ENCODE measurements around the gene CADPS.

The CADPS gene

DNA sequence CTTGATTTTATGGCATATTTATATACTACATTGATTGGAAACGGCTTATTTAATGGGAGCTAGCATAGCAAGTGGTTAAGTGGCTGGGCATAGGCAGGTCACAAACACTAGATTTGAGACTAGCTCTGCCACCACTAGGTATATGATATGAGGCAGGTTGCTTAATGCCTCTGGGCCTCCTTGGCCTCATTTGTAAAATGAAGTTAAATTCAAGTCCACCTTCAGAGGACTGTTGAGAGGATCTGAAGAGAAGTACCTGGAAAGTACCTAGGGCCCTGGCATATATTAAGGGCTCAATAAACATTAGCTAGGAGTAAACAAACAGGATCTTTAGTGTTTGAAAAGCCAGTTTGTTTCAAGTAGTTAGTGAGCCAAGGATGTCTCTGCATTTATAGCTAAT lies 335.5 kb downstream of the CADPS start:
- Histone ChIP-seq H4K20me1 (ENCODE audit: insufficient read depth, low read length, poor library complexity, severe bottlenecking) (no peaks in the 10 kb centered on the region), H3K4me2 (ENCODE audit: low read depth, low read length, poor library complexity, severe bottlenecking) (no peak overlapping the region), H3K9me2 (replicated peaks; ENCODE audit: low read depth, low read length) (no peaks in the 10 kb centered on the region), H3K4me1 (ENCODE audit: insufficient read depth, low read length, poor library complexity, severe bottlenecking) (no peaks in the 10 kb centered on the region), H2AFZ (ENCODE audit: low read length) (no peak overlapping the region), H3K36me3 (ENCODE audit: insufficient read depth, low read length) (no peaks in the 10 kb centered on the region), H3K27me3 (ENCODE audit: insufficient read depth, low read length, poor library complexity, severe bottlenecking) (no peaks in the 10 kb centered on the region), H3K9me3 (ENCODE audit: insufficient read depth, low read depth, low read length) (no peaks in the 10 kb centered on the region), H3F3A (ENCODE audit: low read depth) (no peaks in the 10 kb centered on the region), H3K4me3 (ENCODE audit: low read length, poor library complexity, severe bottlenecking) (no peak overlapping the region), H3K79me2 (ENCODE audit: insufficient read depth, low read length) (no peaks in the 10 kb centered on the region), H3K9ac (ENCODE audit: low read depth, low read length, poor library complexity, severe bottlenecking) (no peak overlapping the region)
- TF ChIP-seq EZH2phosphoT487 (IDR thresholded peaks at IDR 0.05; ENCODE audit: borderline replicate concordance): no peak
- TF ChIP-seq, protein P1, sequence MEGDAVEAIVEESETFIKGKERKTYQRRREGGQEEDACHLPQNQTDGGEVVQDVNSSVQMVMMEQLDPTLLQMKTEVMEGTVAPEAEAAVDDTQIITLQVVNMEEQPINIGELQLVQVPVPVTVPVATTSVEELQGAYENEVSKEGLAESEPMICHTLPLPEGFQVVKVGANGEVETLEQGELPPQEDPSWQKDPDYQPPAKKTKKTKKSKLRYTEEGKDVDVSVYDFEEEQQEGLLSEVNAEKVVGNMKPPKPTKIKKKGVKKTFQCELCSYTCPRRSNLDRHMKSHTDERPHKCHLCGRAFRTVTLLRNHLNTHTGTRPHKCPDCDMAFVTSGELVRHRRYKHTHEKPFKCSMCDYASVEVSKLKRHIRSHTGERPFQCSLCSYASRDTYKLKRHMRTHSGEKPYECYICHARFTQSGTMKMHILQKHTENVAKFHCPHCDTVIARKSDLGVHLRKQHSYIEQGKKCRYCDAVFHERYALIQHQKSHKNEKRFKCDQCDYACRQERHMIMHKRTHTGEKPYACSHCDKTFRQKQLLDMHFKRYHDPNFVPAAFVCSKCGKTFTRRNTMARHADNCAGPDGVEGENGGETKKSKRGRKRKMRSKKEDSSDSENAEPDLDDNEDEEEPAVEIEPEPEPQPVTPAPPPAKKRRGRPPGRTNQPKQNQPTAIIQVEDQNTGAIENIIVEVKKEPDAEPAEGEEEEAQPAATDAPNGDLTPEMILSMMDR (conservative IDR thresholded peaks at IDR 0.05; ENCODE audit: low read length): no peak

DNA sequence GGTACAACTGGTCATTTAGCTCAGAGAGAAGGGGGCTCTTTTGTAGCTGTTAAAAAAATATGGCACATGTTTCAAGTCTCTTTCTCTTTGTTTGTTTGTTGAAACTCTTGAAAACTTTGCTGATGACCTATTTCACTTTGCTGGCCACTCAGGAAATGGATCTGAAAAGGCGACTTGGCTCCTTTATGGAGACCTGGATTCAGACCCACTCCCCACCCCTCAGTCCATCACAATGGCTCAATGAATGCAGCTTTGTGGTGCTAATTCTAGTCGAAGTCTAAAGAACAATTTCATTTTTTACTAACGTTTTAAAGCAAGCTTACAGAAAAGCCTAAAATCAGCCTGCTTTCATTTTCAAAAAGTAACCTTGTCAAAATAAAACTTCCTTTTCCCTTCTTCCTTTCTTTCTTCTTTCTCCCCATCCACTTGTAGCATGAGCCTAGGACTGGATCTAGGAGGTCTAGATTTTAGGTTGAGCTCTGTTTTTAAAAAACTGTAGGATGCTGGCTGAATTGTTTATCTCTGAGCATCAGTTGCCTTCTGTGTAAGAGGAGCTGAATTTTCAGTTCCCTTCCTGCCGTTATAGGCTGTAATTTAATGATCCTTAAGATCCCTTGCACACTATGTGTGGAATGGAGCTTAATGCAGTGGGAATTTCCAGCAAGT lies 336.4 kb downstream of the CADPS start:
- H3K9me2 ChIP-seq (replicated peaks; ENCODE audit: low read depth, low read length): no peaks in the 10 kb centered on the region
- H3K4me2 ChIP-seq (ENCODE audit: low read depth, low read length, poor library complexity, severe bottlenecking): no peak overlapping the region
- H3K36me3 ChIP-seq (ENCODE audit: insufficient read depth, low read length): no peaks in the 10 kb centered on the region
- H3K9me3 ChIP-seq (ENCODE audit: insufficient read depth, low read depth, low read length): no peaks in the 10 kb centered on the region
- H3K4me1 ChIP-seq (ENCODE audit: insufficient read depth, low read length, poor library complexity, severe bottlenecking): no peaks in the 10 kb centered on the region
- H3K79me2 ChIP-seq (ENCODE audit: insufficient read depth, low read length): no peaks in the 10 kb centered on the region
- H2AFZ ChIP-seq (ENCODE audit: low read length): no peak overlapping the region
- H4K20me1 ChIP-seq (ENCODE audit: insufficient read depth, low read length, poor library complexity, severe bottlenecking): no peaks in the 10 kb centered on the region
- H3K4me3 ChIP-seq (ENCODE audit: low read length, poor library complexity, severe bottlenecking): no peak overlapping the region
- H3K9ac ChIP-seq (ENCODE audit: low read depth, low read length, poor library complexity, severe bottlenecking): no peak overlapping the region
- H3F3A ChIP-seq (ENCODE audit: low read depth): no peaks in the 10 kb centered on the region
- no peaks in the 10 kb centered on the region for H3K27me3 ChIP-seq (ENCODE audit: insufficient read depth, low read length, poor library complexity, severe bottlenecking)
- TF ChIP-seq EZH2phosphoT487 (IDR thresholded peaks at IDR 0.05; ENCODE audit: borderline replicate concordance): no peak
- TF ChIP-seq, protein P1 (conservative IDR thresholded peaks at IDR 0.05; ENCODE audit: low read length): no peak

DNA sequence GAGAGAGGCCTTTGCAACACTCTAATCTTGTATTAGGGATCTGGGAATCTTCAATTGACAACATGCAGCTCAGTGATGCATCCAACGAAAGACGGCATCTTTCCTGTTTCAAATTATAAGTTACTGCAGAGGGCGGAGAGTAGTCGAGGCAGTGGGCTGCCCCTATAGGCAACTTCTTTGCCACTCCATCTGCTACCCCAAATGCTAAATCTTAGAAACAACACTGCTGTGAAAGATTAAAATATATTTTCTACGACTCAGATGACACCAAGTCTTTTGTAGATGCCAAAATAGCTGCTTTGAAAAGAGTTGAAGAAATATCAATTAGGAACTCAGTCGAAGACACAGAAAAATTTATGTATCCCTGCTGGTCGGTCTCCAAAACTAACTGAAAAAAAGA lies 340.9 kb downstream of the CADPS start:
- H2AFZ ChIP-seq (ENCODE audit: low read length): no peak overlapping the region
- H3F3A ChIP-seq (ENCODE audit: low read depth): no peaks in the 10 kb centered on the region
- no peak overlapping the region for H3K9ac ChIP-seq (ENCODE audit: low read depth, low read length, poor library complexity, severe bottlenecking)
- H3K4me2 ChIP-seq (ENCODE audit: low read depth, low read length, poor library complexity, severe bottlenecking): no peak overlapping the region
- H3K9me3 ChIP-seq (ENCODE audit: insufficient read depth, low read depth, low read length): no peaks in the 10 kb centered on the region
- TF ChIP-seq EZH2phosphoT487 (IDR thresholded peaks at IDR 0.05; ENCODE audit: borderline replicate concordance): no peak
- TF ChIP-seq, protein P1 (conservative IDR thresholded peaks at IDR 0.05; ENCODE audit: low read length): no peak
- no peaks in the 10 kb centered on the region for H3K4me1 ChIP-seq (ENCODE audit: insufficient read depth, low read length, poor library complexity, severe bottlenecking)
- H4K20me1 ChIP-seq (ENCODE audit: insufficient read depth, low read length, poor library complexity, severe bottlenecking): no peaks in the 10 kb centered on the region
- H3K79me2 ChIP-seq (ENCODE audit: insufficient read depth, low read length): no peaks in the 10 kb centered on the region
- no peaks in the 10 kb centered on the region for H3K9me2 ChIP-seq (replicated peaks; ENCODE audit: low read depth, low read length)
- no peaks in the 10 kb centered on the region for H3K36me3 ChIP-seq (ENCODE audit: insufficient read depth, low read length)
- no peaks in the 10 kb centered on the region for H3K27me3 ChIP-seq (ENCODE audit: insufficient read depth, low read length, poor library complexity, severe bottlenecking)
- H3K4me3 ChIP-seq (ENCODE audit: low read length, poor library complexity, severe bottlenecking): no peak overlapping the region

Measured in Loucy (cell line).